ENCODE data around the gene TBC1D14.

TBC1D14 gene, protein sequence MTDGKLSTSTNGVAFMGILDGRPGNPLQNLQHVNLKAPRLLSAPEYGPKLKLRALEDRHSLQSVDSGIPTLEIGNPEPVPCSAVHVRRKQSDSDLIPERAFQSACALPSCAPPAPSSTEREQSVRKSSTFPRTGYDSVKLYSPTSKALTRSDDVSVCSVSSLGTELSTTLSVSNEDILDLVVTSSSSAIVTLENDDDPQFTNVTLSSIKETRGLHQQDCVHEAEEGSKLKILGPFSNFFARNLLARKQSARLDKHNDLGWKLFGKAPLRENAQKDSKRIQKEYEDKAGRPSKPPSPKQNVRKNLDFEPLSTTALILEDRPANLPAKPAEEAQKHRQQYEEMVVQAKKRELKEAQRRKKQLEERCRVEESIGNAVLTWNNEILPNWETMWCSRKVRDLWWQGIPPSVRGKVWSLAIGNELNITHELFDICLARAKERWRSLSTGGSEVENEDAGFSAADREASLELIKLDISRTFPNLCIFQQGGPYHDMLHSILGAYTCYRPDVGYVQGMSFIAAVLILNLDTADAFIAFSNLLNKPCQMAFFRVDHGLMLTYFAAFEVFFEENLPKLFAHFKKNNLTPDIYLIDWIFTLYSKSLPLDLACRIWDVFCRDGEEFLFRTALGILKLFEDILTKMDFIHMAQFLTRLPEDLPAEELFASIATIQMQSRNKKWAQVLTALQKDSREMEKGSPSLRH

DNA sequence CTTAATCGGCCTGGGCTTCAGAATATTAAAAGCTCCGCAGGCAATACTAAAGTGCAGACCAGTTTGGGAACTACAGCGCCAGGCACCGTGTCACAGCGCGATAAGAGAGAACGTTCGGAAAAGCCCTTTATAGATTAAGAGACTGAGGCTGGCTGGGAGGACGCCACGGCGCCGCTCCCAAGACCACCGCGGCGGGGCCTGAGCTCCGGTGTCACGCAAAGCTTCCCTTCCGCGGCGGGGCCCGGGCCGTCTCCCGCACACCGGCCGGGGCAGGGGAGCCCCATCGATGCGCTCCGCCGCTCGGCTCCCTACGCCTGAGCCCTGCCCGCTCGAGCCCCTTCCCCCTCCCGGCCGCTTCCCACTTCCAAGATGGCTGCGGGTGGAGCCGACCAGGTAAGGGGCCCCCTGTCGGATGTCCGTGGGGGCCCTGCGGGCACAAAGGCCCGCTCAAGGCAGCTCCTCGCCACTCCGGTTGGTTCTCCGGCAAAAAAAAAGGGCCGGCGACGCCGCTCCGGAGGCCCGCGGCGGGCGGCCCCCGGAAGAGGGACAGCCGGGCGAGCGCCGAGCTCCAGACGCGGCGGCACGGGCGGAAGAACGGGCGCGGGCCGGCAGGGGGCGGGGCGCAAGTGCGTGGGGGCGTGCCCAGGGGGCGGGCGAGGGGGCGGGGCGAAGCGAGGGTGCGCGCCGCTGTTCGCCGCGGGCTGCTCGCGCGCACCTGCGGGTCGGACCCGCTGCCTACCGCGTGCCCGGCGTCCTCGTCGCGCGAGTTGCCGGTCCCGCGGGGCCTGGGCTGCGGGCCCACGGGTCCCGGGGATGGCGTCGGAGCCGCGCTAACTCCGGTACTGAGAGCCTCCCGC lies at the start of gene TBC1D14:
Gene TBC1D14, plus strand, starts transcription at position 714 of the 857 bp plus-strand sequence. CDS start 13,564 bp downstream, outside the sequence.
- DNase-seq (ENCODE audit: low read depth): peak; percentile 41

DNA sequence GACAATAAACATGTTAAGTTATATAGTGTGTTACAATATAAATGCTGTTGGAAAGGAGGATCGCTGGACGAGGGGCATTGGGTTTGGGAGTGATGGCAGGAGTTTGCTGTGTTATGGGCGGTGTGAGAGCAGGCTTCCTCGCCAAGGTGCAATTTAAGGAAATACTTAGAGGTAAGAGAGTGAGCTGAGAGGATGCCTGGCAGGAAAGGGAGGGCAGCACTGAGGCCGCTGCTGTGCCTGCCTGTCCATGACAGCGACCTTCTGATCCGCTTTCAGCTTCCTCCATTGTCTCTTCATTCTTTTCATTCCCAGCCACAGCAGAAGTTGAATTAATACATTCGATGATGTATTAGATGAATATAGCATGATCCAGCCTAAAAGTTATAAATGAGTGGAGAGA lies 41.2 kb upstream of the TBC1D14 start:
- DNase-seq (ENCODE audit: low read depth): no peak

DNA sequence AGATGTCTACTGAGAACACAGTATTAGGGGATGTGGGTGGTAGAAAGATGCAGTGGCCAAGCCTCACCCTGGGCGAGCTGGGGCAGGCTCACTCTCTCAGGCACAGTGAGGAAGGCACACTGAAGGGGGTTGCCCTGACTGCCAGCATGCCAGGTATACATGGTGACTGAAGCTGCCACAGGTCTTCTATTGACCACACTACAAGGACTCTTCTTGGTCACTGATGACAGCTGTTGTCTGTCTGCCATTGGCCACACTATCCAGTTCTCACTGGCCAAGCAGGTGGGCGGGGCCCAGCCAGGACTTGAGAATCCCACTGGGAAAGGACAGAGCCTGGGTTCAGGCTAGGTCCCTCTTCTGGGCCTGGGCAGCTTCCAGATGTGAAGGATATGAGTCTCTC lies 39.7 kb upstream of the TBC1D14 start:
- DNase-seq (ENCODE audit: low read depth): no peak

- DNase-seq (ENCODE audit: low read depth): no peak
These were observed 36.3 kb upstream of the TBC1D14 start for GRCh38 chr4:6873291-6873690.

DNA sequence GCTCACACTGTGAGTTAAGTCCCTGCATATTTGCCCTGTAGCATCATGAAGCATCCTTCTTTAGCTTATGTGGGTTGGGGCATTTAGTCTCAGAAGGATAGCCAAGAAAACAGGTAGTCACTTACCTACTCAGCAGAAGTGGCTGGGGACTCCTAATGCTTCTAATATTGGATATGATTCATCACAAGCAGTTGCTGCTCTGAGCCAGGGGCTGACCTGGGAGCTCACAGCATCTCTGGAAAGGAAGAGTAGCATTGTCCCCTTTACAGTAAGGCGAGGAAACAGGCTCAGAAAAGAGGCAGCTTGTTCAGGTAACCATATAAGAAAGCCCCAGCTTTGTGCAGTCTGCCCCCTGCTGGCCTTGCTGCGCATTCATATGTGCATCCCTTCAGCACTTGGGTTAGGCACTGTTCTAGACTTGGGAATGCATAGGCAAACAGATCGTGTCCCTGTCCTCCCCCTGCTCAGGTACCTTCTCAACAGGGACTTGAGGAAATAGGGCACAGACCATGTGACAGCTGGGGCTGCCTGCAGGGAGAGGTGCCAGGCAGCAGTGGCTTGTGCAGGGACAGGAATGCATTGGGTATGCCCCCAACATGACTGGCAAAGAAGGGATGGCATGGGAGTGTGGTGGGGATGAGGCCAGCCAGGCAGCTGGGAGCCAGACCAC lies 35.7 kb upstream of the TBC1D14 start:
- no peak for DNase-seq (ENCODE audit: low read depth)

- DNase-seq (ENCODE audit: low read depth): no peak
These were observed 34.6 kb upstream of the TBC1D14 start for GRCh38 chr4:6874981-6875380.

DNA sequence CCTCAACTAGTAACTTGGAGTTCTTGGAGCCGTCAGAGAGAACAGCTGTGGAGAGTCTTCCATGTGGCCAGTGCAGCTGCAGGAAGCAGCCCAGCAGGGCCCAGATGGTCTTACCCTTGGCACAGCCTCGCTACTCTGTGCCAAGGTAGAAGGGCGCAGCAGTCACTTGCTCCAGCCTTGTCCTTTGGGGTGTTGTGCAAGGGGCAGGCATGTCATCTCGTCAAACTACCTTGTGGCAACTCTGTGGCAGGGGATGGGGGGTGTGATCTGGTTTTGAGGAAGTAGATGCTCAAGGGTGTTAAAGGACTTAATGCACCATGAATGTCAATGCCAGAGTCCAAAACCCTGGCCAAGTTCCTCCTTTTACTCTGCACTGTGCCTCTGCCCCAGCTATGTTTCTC lies 34.2 kb upstream of the TBC1D14 start:
- no peak for DNase-seq (ENCODE audit: low read depth)

GRCh38 chr4:6876440-6876839 lies 33.2 kb upstream of the TBC1D14 start:
- DNase-seq (ENCODE audit: low read depth): no peak

- no peak for DNase-seq (ENCODE audit: low read depth)
These were observed 32.6 kb upstream of the TBC1D14 start for GRCh38 chr4:6877067-6877466.

DNA sequence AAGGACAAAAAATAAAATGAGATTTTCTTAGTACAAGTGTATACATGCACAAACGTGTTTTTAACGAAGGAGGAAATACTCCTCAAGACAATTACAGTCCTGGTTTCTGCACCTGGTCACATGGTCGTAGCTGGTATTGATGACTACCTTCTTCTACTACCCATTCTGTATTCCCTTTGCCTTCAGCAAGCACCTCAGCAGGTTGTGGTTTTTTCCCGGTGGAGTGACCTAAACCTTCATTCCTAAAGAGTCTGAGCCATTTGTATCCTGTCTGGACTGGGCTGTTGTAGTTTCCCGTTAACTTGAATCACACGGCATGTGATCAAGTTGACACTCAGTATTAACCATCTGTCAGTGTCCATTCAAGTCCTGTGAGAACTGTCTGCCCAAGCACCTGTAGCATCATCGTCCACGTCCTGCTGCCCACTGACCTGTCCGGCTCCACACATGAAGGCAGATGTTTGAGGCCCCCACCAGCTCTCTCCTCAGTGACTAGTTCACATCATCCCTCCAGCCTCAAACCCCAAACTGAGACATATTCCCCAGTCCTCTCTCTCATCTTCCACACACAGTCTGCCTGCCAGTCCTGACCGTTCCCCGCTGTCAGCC lies 31.1 kb upstream of the TBC1D14 start:
- no peak for DNase-seq (ENCODE audit: low read depth)

DNA sequence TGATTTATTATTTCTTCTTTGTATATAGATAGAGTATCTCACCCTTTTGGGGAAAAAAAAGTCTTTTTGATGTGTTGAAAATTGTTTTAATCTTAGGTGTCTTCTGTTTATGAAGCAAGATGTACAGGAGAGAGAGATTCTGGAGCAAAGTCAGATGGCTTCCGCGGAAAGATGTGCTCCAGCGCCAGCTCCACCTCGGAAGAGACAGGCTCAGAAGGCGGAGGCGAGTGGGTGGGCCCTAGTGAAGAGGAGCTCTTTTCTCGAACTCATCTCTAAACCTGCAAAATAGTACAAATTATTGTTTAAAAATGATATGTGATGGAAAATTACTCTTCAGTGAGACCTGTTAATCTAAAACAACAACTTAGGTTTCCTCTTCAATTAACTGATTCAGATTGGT lies 28.9 kb upstream of the TBC1D14 start:
- DNase-seq (ENCODE audit: low read depth): no peak

DNA sequence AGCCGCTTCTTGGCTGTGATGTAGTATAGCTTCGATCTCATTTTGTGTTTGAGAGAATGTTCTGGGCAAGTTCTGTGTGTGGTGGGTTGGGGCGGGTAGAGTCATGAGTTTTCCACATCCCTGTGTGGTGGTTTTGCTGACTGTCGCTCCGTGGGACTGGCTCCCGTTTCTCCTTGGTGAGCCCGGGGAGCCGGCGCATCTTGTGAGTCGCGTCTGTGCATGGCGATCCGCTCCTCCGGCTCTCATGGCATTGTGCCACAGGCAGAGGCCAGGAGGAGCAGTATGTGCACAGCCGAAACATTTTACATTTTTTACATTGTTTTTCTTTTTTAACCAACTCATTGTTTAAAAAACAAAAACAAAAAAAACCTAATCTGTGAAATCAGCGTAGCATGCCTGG lies 27.7 kb upstream of the TBC1D14 start:
- DNase-seq (ENCODE audit: low read depth): no peak

- DNase-seq (ENCODE audit: low read depth): no peak
These were observed 25.2 kb upstream of the TBC1D14 start for GRCh38 chr4:6884341-6884870.

DNA sequence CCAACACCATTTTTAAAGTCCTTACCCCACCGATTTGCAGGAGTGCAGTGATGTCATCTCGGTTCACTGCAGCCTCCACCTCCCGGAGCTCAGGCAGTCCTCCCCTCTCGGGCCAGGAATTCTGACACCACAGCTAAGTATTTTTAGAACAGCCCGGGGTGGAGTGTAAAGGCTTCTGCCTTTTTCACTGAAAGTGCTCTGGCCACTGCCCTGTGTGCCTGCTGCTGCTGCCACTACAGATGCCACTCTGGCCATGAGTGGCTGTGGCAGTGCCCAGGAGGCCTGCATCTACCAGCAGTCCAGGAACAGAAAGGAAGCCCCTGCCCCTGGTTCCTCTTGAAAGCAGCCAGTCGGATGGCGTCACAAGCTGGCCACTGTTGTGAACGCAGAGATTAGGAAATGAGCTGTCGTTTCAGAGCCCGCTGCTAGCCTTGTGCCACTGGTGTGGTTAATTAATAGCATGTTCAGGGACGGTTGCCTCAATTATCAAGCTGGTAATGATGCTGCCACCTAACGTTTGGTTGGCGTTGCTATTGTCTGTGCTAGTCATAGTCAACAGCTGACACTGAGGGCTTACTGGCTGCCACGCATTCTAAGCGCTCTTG lies 23.6 kb upstream of the TBC1D14 start:
- no peak for DNase-seq (ENCODE audit: low read depth)

DNA sequence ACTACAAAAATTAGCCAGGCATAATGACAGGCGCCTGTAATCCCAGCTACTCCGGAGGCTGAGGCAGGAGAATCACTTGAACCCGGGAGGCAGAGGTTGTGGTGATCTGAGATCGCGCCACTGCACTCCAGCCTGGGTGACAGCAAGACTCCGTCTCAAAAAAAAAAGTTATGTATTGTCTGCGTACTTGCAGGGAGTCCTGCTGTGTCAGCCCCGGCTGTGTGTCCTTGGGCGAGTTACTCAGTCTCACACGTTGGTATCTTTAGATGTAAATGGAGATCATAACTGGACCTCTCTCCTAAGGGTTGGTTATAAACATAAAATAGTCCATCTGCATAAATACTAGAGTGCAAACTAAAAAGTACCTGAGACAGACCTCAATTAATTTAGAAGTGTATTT lies 22.7 kb upstream of the TBC1D14 start:
- no peak for DNase-seq (ENCODE audit: low read depth)

GRCh38 chr4:6887591-6888371 lies 21.8 kb upstream of the TBC1D14 start:
- no peak for DNase-seq (ENCODE audit: low read depth)

DNA sequence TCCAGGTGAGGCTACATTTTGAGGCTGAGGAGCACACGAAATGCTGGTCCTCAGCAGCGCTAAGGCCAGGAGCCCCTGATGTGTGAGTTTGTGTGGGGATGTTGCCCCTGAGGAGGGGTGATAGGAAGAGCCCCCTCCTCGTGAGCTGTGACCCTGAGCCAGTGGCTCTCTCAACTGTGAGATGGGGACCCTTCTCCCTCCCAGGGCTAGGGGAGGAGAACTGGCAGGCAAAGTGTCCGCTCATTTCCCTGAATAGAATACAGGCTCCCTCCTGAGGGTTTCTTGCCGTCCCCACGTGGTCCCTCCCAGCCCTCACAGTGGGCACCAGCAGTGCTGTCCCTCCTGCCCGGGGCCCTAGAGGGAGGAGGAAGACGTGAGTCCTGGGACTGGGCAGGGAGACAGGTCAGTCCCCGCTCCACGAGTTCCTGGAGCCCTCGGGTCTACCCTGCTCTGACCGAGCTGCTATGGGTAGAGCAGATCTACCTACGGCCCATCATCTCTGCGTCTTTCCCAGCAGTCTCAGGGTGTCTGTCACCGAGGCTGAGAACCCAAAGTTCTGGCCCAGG lies 21.0 kb upstream of the TBC1D14 start:
- no peak for DNase-seq (ENCODE audit: low read depth)

GRCh38 chr4:6889101-6889735 lies 20.4 kb upstream of the TBC1D14 start:
- no peak for DNase-seq (ENCODE audit: low read depth)

DNA sequence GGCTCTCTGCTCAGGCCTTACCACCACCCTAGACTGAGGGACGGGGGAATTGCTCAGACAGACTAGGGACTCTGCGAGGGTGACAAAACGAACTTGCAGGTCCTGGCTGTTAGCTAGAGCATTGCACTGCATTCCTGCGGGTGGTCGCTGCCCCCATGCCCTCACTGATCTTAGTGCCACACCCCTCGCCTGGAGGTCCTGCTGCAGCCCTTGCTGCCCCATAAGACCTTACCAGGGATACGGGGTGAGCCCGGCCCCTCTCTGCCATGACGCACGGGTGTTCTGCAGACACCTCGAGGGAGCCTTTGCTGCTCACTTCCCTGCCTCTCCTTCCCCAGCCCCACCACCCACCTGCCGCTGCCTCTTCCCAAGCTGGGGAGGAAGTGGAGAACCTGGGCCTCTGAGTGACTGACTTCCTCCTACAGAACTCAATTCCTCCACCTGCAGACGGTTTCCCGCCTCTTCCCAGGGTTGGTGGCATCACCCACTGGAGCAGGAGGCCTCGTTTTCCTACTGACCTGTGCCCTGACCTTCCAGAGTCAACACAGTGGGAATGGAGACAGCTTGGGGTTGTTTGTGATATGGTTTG lies 19.8 kb upstream of the TBC1D14 start:
- no peak for DNase-seq (ENCODE audit: low read depth)
